Fibroblast of gingiva (primary cell): ENCODE measurements around the gene CTU2.

Experiments used
- DNase-seq: peaks from one replicate; pipeline ENCODE4 v3.0.0-alpha.2; 2011; ENCODE audit warnings: low read depth

Gene CTU2

GRCh38 chr16:88714420-88715302 lies 8.4 kb downstream of the CTU2 start:
- no peak for DNase-seq

DNA sequence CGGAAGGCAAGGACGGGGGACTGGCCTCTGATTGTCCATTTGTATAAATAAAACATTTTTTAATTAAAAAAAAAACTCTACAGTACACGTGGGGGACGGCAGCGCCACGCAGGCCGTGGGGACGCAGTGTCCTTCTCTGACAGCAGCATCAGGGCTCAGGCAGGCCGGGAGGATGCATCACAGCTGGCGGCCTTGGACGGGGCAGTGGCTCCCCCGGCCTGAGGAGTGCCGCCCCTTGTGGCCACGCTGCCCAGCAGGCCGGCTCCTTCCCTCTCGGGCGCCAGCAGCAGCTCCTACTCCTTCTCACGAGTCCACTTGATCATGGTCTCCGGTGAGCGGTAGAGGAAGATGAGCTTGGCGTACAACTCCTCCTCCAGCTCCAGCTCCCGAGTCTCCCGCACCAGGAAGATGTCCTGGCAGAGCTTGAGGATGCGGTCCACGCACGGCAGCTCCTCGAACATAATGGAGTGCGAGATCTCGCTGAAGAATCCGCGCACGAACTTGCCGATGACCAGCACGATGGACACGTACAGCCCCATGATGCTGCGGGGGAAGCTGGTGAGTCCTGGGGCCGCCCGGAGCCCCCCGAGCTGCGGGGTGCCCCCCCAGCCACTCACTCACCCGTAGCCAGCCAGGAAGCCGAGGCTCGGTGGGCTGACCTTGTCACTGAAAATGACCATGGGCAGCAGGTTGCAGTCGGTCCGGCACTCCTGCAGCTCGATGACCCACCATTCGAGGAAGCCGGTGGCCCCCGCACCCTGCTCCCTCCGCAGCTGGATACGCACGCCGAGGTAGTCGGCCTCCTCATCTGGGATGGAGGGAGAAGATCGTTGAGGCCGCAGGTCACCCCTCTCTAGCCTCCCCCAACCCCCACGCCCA lies 9.2 kb downstream of the CTU2 start:
- DNase-seq: no peak

DNA sequence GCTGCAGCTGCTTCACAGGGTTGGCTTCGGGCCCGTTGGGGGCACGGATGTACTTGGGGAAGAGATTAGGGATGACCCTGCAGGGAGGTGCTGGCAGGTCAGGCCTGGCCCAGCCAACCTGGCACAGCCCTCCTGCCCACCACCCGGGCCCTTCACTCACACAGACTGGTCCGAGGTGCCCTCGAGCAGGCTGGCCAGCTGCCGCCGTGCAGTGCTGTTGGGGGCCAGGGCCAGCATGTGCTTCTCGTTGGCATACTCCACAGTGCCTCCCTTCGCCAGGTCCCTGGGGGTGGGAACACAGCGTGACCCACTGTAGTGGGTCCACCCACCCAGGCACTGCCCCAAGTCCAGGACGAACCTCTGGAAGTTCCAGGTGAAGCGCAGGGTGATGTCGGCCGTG lies 9.9 kb downstream of the CTU2 start:
- DNase-seq: no peak

GRCh38 chr16:88716601-88717001 lies 10.3 kb downstream of the CTU2 start:
- DNase-seq: no peak

- DNase-seq: no peak
These were observed 11.9 kb downstream of the CTU2 start for GRCh38 chr16:88718178-88718577.

DNA sequence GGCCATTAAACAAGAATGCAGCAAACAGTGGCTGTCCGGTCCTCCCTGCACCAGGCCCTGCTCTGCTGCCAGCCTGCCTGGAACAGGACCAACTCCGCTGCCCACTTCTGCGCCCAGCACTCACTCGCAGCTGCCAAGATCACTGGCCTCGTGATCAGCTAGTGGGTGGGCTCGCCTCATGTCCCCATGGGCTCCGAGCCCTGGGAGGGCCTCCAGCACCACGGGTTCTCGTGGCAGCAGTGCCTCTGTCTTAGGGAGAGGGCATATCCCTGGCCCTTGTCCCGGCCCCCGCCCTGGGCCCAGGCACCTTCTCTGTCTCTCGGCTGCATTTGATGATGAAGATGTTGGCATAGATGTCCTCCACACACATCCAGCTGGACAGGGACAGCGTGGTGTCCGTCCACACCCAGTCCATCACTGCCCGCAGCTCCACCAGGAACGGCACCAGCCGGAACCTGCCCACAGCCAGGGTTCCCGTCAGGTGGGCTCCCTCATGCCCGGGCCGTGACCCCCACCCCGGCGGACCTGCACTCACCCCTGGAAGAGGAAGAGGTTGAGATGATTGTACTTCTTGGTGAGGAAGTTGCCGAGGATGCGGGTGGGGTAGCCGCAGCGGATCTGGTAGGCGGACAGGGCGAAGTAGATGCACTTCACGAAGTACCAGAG lies 13.1 kb downstream of the CTU2 start:
- no peak for DNase-seq

DNA sequence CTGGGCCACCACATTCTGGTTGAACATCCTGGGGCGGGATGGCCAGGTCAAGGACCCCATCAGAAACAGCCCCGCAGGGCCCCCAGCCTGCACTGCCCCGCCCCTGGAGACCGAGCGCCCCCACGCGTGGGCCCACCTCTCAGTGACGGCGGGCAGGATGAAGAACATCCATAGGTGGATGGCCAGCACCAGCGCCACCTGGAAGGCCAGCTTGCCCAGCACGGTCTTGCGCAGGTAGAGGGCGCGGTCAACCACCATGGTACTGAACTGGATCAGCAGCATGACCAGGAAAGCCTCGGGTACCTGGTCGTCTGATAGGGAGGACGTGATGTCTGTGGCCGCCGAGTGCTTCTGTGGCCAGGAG lies 13.6 kb downstream of the CTU2 start:
- no peak for DNase-seq

GRCh38 chr16:88720396-88720970 lies 14.2 kb downstream of the CTU2 start:
- no peak for DNase-seq

- no peak for DNase-seq
These were observed 14.9 kb downstream of the CTU2 start for GRCh38 chr16:88721236-88721635.

DNA sequence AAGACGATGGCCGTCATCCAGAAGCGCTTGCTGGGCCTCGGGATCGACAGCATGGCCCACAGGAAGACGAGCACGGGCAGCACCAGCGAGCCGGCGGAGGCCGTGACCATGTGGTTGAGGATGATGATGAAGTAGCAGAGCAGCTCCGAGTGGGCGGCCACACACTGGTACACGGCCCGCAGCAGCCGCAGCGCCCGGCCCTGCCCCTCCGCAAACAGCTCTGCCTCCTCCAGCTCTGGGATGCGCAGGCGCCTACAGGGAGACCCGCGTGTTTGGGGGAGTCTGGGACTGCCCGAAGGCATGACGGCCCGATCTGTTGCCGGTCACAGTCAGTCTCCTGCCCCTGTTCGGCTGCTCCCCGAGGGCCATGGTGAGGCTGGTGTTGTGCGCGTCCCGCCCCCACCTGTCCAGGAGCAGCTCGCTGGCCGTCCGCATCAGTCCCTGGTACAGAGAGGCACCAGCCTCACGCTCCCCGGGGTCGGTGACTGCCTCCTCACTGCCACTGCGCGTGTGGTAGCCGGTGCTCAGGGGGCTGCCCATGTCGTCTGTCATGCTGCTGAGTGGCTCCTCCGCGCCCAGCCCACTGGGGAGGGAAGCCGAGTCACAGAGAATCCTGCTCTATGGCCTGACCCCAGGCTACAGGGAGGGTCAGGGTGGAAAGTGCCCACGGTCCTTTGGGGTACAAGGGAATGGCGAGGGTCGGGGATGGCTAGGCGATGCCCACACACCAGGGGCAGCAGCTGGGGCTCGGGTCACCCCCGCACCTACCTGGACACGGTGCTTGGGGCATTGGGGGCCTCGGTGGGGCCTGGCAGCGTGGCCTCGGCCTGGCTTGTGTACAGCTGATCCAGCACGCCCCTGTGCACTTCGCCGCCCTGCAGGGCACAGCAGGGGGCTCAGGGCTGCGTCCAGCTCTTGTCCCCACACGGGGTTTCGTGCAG lies 15.8 kb downstream of the CTU2 start:
- no peak for DNase-seq

GRCh38 chr16:88722784-88723506 lies 16.6 kb downstream of the CTU2 start:
- DNase-seq: no peak

GRCh38 chr16:88723507-88723887 lies 17.2 kb downstream of the CTU2 start:
- DNase-seq: no peak

DNA sequence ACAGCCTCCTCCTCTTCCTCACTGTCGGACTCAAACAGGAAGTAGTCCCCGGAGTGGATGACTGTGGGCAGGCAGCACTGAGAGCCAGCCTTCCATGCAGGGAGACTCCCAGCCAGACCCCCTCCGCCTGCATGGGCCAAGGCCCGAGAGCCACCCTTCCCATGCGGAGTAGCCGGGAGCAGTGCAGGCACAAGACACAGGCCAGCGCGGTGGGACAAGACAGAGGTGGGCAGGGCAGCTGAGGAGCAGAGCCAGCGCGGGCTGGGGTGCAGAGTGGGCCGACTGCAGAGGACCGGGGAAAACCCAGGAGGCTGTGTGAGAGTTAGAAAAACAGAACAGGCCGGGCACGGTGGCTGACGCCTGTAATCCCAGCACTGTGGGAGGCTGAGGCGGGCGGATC lies 17.6 kb downstream of the CTU2 start:
- no peak for DNase-seq

GRCh38 chr16:88724855-88725555 lies 18.7 kb downstream of the CTU2 start:
- DNase-seq: no peak

- DNase-seq: no peak
These were observed 19.5 kb downstream of the CTU2 start for GRCh38 chr16:88725609-88726407.

DNA sequence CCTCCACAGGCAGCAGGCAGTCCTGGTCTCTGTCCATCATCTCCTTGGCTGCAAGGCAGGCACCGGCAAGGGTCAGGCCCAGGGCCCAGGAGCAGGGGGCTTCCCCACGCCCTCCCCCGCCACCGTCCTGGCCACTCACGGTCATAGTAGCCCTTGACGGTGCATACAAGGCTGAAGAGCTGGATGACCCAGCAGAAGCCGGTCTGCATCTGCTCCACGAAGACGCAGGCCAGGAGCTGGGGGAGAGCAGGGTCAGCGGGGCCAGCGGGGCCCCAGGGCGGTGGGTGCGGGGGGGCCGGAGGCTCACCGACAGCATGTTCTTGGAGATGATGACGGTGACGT lies 20.1 kb downstream of the CTU2 start:
- DNase-seq: no peak

DNA sequence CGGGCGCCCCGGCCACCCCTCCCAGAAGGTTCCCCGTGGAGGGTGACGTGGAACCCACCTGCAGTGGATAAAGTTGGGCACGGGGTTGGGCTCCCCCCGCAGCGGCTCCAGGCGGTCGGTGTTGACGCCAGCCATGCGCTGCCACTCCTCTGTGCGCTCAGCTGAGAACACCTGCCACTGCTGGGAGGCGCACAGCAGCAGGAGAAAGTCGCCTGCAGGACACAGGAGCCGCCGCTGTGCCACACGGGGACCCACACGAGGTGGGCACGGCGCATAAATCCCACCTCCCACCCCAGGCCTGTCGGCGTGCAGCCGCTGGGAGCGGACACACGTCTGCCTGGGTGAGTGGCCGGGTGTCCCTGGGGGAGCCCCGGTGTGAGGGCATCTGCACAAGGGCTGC lies 20.7 kb downstream of the CTU2 start:
- no peak for DNase-seq

DNA sequence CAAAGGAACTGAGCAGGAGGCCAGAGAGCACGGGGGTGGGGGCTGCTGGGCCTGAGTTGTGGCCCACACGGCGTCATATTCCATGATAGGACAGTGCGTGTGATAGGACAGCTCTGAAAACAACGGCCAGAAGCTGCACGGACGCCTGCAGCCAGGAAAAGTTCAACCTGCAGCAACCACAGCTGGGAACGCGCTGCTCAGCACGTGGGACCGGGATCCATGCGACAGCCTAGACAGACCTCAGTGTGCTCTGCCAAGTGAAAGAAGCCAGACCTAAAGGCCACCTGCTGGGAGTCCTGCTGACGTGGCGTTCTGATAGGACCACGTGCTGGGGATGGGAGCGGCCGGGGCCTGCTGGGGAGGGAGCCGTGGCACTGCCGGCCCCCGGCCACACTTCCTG lies 21.6 kb downstream of the CTU2 start:
- DNase-seq: no peak
